SU-DHL-6 (cell line): ENCODE data around the gene RNF214.

ENCODE experiments used
- EZH2phosphoT487 ChIP-seq: fragments of 200-600 bp; sonication (generic), shearing (Covaris generic); conservative IDR thresholded peaks from 2 replicates; pipeline ENCODE4 v1.6.1; 2018; ENCODE audit warnings: mild to moderate bottlenecking, antibody characterized with exemption, low read length, moderate library complexity, mixed read lengths
- TF ChIP-seq, protein P1 (sequence below): fragments of 200-600 bp; sonication (generic); IDR thresholded peaks from one replicate; pipeline ENCODE4 v1.5.1; 2017; ENCODE audit warnings: antibody characterized with exemption, mild to moderate bottlenecking, low read length, moderate library complexity; ENCODE audit not compliant: insufficient read depth, poor library complexity, severe bottlenecking

DNA sequence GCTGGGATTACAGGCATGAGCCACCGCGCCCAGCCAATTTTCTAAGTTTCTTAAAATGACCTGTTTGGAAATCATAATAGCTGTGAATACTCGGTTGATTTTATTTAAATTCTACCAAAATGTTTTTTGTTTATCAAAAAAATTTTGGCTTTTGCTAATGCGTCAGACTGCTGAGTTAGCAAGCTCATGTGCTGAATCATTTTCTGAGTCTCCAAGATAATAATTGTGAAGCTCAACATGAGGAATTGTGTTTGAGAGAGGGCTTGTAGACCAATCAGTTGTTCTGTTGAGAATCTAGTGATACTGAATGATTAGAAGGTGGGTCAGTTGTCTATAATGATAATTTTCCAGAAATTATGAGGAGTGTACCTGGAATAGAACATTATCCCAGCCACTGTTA, 15.9 kb downstream of the RNF214 start:
- TF ChIP-seq, protein P1, sequence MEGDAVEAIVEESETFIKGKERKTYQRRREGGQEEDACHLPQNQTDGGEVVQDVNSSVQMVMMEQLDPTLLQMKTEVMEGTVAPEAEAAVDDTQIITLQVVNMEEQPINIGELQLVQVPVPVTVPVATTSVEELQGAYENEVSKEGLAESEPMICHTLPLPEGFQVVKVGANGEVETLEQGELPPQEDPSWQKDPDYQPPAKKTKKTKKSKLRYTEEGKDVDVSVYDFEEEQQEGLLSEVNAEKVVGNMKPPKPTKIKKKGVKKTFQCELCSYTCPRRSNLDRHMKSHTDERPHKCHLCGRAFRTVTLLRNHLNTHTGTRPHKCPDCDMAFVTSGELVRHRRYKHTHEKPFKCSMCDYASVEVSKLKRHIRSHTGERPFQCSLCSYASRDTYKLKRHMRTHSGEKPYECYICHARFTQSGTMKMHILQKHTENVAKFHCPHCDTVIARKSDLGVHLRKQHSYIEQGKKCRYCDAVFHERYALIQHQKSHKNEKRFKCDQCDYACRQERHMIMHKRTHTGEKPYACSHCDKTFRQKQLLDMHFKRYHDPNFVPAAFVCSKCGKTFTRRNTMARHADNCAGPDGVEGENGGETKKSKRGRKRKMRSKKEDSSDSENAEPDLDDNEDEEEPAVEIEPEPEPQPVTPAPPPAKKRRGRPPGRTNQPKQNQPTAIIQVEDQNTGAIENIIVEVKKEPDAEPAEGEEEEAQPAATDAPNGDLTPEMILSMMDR: no peak
- no peak for TF ChIP-seq EZH2phosphoT487
